Ascending aorta (tissue), 2 donors: Measurements from ENCODE around the gene ABCC10. TPM values are rescaled to one million over a fixed set of nuclear protein-coding genes. Genes with fewer than 3 reads are reported as not detected.
"Not testable (repeated sequence)": the region's sequence is repeated elsewhere in the genome, so short reads cannot be mapped to it uniquely, and the experiment has no call there.

Source experiments
- DNase-seq, 2 donors: peaks; one replicate each; pipeline ENCODE4 v3.0.0-alpha.2; 2019; ENCODE audit warnings: low spot score in 2 of 2
- H3K27ac ChIP-seq, 2 donors: fragments of 200-600 bp; sonication (generic); one replicate each; pipeline ENCODE4 v1.5.1; 2016 to 2017; ENCODE audit warnings: mild to moderate bottlenecking in 1 of 2
- H3K27me3 ChIP-seq: fragments of 200-600 bp; sonication (generic); one replicate; pipeline ENCODE4 v1.5.1; 2017
- H3K36me3 ChIP-seq, 2 donors: fragments of 200-600 bp; sonication (generic); one replicate each; pipeline ENCODE4 v1.5.1; 2016
- H3K4me1 ChIP-seq, 2 donors: fragments of 200-600 bp; sonication (generic); one replicate each; pipeline ENCODE4 v1.5.1; 2016 to 2017; ENCODE audit warnings: mild to moderate bottlenecking in 1 of 2
- H3K4me3 ChIP-seq, 2 donors: fragments of 200-600 bp; sonication (generic); one replicate each; pipeline ENCODE4 v1.5.1; 2016 to 2017; ENCODE audit warnings: mild to moderate bottlenecking in 1 of 2
- H3K9me3 ChIP-seq, 2 donors: fragments of 200-600 bp; sonication (generic); one replicate each; pipeline ENCODE4 v1.5.1; 2016
- CTCF ChIP-seq, 3 experiments: fragments of 200-600 bp in 2 of 3; fragments of 450-650 bp in 1 of 3; sonication (generic) in 2 of 3; IDR thresholded peaks; one replicate each; pipeline ENCODE4 v1.5.1; 2016 to 2019; ENCODE audit warnings: antibody characterized with exemption in 3 of 3, mild to moderate bottlenecking in 1 of 3, moderate library complexity in 1 of 3
- intact Hi-C: fragments of 100-400 bp; cut with DNase I; formaldehyde crosslinking; loops from one replicate; pipeline ENCODE4 v1.15.1; 2023
- total RNA-seq: library from RNA; depleted of rRNA; stranded (reverse); fragments of >200 nt; gene quantifications from one replicate; pipeline ENCODE4 v1.1.0, GENCODE V29; 2016

ABCC10 gene
- total RNA-seq, 1 donor from 2014 or later, result 4.6 TPM

- H3K36me3 ChIP-seq, result no peaks in the 10 kb centered on the region
- no peaks in the 10 kb centered on the region for H3K27me3 ChIP-seq
- no peak for DNase-seq
- TF ChIP-seq CTCF (IDR thresholded peaks at IDR 0.05), result no peak
- no peaks in the 10 kb centered on the region for H3K9me3 ChIP-seq
- H3K4me1 ChIP-seq, result no peaks in the 10 kb centered on the region
- no peak overlapping the region for H3K4me3 ChIP-seq
- H3K27ac ChIP-seq, result no peak overlapping the region
- intact Hi-C loops, result no loop called here
Measured at GRCh38 chr6:43402820-43403219, 24.5 kb upstream of the ABCC10 start.

- H3K27ac ChIP-seq, result no peak overlapping the region
- no peaks in the 10 kb centered on the region for H3K27me3 ChIP-seq
- no peaks in the 10 kb centered on the region for H3K36me3 ChIP-seq
- H3K4me3 ChIP-seq, result no peak overlapping the region
- intact Hi-C loops, result no loop called here
- no peaks in the 10 kb centered on the region for H3K4me1 ChIP-seq
- no peak for DNase-seq
- no peak for TF ChIP-seq CTCF (IDR thresholded peaks at IDR 0.05)
- H3K9me3 ChIP-seq, result no peaks in the 10 kb centered on the region
Measured at GRCh38 chr6:43405354-43405753, 22.0 kb upstream of the ABCC10 start.

GRCh38 chr6:43407296-43407695 is 20.0 kb upstream of the ABCC10 start:
- Histone ChIP-seq H3K36me3 (no peaks in the 10 kb centered on the region), H3K4me3 (no peak overlapping the region), H3K9me3 (no peaks in the 10 kb centered on the region), H3K27ac (no peak overlapping the region), H3K4me1 (no peaks in the 10 kb centered on the region), H3K27me3 (no peaks in the 10 kb centered on the region)
- no peak for TF ChIP-seq CTCF (IDR thresholded peaks at IDR 0.05)
- intact Hi-C loops, result no loop called here
- DNase-seq, result no peak

- DNase-seq, result no peak
- H3K4me1 ChIP-seq, result no peaks in the 10 kb centered on the region
- no peak for TF ChIP-seq CTCF (IDR thresholded peaks at IDR 0.05)
- H3K4me3 ChIP-seq, result no peak overlapping the region
- intact Hi-C loops, result no loop called here
- H3K36me3 ChIP-seq, result no peaks in the 10 kb centered on the region
- no peaks in the 10 kb centered on the region for H3K27me3 ChIP-seq
- no peak overlapping the region for H3K27ac ChIP-seq
- no peaks in the 10 kb centered on the region for H3K9me3 ChIP-seq
Measured at GRCh38 chr6:43408259-43408658, 19.1 kb upstream of the ABCC10 start.

GRCh38 chr6:43410776-43411175 is 16.6 kb upstream of the ABCC10 start:
- H3K9me3 ChIP-seq, H3K4me1 ChIP-seq, intact Hi-C loops, H3K4me3 ChIP-seq, H3K36me3 ChIP-seq, DNase-seq, H3K27ac ChIP-seq, H3K27me3 ChIP-seq: not testable (repeated sequence)

- no peak for DNase-seq
- Histone ChIP-seq H3K27ac (no peak overlapping the region), H3K27me3 (no peaks in the 10 kb centered on the region), H3K9me3 (no peaks in the 10 kb centered on the region), H3K4me1 (no peaks in the 10 kb centered on the region), H3K4me3 (no peak overlapping the region), H3K36me3 (no peaks in the 10 kb centered on the region)
- intact Hi-C loops, result no loop called here
- TF ChIP-seq CTCF (IDR thresholded peaks at IDR 0.05), result no peak
Measured at GRCh38 chr6:43412541-43412940, 14.8 kb upstream of the ABCC10 start.
